ENCODE results near the gene OBP2A. TPM values are rescaled to one million over a fixed set of nuclear protein-coding genes. Genes with fewer than 3 reads are reported as not detected.
"Not testable (repeated sequence)": the region's sequence is repeated elsewhere in the genome, so short reads cannot be mapped to it uniquely, and the experiment has no call there.

Gene OBP2A
- total RNA-seq, 4 donors from 2014 or later = not detected

DNA sequence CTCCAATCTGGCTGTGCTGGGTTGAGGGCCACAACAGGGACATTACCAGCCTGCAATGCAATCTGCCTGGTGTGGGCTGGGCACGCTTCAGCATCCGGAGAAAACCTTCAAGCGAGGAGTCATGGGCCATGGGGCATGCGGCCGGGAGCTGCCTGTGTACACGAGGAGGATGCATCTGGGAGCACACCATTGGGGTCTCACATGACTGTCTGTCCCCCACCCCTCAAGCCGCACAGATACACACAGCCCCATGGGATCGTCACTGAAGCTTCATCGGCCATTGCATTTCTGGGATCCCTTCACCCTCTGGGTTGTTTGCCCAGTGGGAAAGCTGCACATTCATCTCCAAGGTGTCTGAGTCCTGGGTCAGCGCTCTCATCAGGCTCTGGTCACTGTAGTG, 14.8 kb upstream of the OBP2A start:
- H3K36me3 ChIP-seq = no peaks in the 10 kb centered on the region
- no peaks in the 10 kb centered on the region for H3K4me1 ChIP-seq
- H3K4me3 ChIP-seq = no peak overlapping the region
- TF ChIP-seq POLR2AphosphoS5 (IDR thresholded peaks at IDR 0.05) (no peak), POLR2A (IDR thresholded peaks at IDR 0.05) (no peak), EP300 (IDR thresholded peaks at IDR 0.05; ENCODE audit: low read depth) (no peak)
- TF ChIP-seq, protein P1, sequence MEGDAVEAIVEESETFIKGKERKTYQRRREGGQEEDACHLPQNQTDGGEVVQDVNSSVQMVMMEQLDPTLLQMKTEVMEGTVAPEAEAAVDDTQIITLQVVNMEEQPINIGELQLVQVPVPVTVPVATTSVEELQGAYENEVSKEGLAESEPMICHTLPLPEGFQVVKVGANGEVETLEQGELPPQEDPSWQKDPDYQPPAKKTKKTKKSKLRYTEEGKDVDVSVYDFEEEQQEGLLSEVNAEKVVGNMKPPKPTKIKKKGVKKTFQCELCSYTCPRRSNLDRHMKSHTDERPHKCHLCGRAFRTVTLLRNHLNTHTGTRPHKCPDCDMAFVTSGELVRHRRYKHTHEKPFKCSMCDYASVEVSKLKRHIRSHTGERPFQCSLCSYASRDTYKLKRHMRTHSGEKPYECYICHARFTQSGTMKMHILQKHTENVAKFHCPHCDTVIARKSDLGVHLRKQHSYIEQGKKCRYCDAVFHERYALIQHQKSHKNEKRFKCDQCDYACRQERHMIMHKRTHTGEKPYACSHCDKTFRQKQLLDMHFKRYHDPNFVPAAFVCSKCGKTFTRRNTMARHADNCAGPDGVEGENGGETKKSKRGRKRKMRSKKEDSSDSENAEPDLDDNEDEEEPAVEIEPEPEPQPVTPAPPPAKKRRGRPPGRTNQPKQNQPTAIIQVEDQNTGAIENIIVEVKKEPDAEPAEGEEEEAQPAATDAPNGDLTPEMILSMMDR (IDR thresholded peaks at IDR 0.05) = no peak
- 88% methylated on average over 10 of the region's 10 CpGs; no CpG with 5 or more reads in 1 of the 2 donors for WGBS, 2 donors (ENCODE audit: low coverage in 1 of 2)
- no peaks in the 10 kb centered on the region for H3K9me3 ChIP-seq
- intact Hi-C loops (cut with DNase I; ENCODE audit: low total_unique reads) (no loop called here), in situ Hi-C loops (cut with MboI; ENCODE audit: low pct_ligation_motif_present in 1 of 4, low pct_unique_long_range_greater_than_20kb in 1 of 4, low sequenced_read_pairs in 3 of 4) (no loop called here)
- no peaks in the 10 kb centered on the region for H3K27me3 ChIP-seq
- no peak overlapping the region for H3K27ac ChIP-seq
- no peak for DNase-seq

GRCh38 chr9:135533113-135533512, 12.8 kb upstream of the OBP2A start:
- H3K27ac ChIP-seq = no peak overlapping the region
- in situ Hi-C loops (cut with MboI; ENCODE audit: low pct_ligation_motif_present in 1 of 4, low pct_unique_long_range_greater_than_20kb in 1 of 4, low sequenced_read_pairs in 3 of 4) (no loop called here), intact Hi-C loops (cut with DNase I; ENCODE audit: low total_unique reads) (no loop called here)
- H3K4me3 ChIP-seq = no peak overlapping the region
- no peaks in the 10 kb centered on the region for H3K36me3 ChIP-seq
- no peaks in the 10 kb centered on the region for H3K9me3 ChIP-seq
- TF ChIP-seq, protein P1 (IDR thresholded peaks at IDR 0.05) = no peak
- TF ChIP-seq POLR2A (IDR thresholded peaks at IDR 0.05) = no peak
- TF ChIP-seq EP300 (IDR thresholded peaks at IDR 0.05; ENCODE audit: low read depth) = no peak
- no peak for TF ChIP-seq POLR2AphosphoS5 (IDR thresholded peaks at IDR 0.05)
- H3K27me3 ChIP-seq = no peaks in the 10 kb centered on the region
- H3K4me1 ChIP-seq = no peaks in the 10 kb centered on the region
- no peak for DNase-seq
- WGBS, 2 donors (ENCODE audit: low coverage in 1 of 2) = 80 to 95% methylated on average over 1 to 3 of the region's 3 CpGs

DNA sequence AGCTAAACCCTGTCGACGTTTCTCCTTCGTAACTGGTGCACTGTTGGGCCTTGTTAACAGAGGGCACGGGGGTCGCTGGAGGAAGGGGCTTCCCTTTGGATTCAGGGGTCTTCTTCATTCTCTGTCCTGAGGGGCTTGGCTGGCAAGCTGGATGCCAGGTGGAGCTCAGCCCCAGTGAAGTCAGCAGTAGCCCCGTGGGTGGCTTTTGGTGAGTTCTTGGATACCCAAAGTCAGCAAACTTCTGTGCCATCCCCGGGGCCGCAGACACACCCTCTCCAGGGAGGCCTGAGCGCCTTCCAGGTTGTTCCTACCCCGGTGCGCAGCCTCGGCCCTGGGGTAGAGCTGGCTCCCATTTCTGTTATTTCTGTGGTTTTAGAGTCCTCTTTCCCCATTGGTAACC, 12.3 kb upstream of the OBP2A start:
- in situ Hi-C loops (cut with MboI; ENCODE audit: low pct_ligation_motif_present in 1 of 4, low pct_unique_long_range_greater_than_20kb in 1 of 4, low sequenced_read_pairs in 3 of 4) = no loop called here
- 84 to 89% methylated on average over 6 to 12 of the region's 12 CpGs for WGBS, 2 donors (ENCODE audit: low coverage in 1 of 2)
- intact Hi-C loops (cut with DNase I; ENCODE audit: low total_unique reads) = no loop called here

DNA sequence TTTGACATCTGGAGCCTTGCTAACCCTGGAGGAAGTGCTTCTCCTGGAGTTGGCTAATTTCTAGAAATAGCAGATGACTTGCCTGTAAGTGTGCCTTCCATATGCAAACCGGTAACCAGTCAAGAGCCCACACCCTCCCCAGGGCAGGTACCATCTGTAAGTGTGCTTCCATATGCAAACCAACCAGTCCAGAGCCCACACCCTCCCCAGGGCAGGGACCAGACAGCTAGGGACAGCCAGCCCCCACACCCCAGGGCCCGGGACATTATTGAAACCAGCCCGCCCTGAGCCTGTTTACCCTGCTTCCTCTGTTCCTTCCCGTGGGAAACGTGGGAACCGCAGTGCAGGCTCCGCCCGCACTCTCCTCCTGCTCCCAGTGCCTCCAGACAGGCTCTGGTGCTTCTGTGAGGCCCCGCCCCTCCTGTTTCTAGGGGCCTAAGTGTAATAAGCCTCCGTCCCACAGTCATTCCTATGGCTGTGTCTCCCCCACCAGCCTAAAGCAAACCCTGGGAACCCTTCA, 11.7 kb upstream of the OBP2A start:
- H3K36me3 ChIP-seq; DNase-seq; H3K4me1 ChIP-seq; intact Hi-C loops (cut with DNase I; ENCODE audit: low total_unique reads); in situ Hi-C loops (cut with MboI; ENCODE audit: low pct_ligation_motif_present in 1 of 4, low pct_unique_long_range_greater_than_20kb in 1 of 4, low sequenced_read_pairs in 3 of 4); H3K9me3 ChIP-seq; H3K27me3 ChIP-seq; H3K27ac ChIP-seq; H3K4me3 ChIP-seq: not testable (repeated sequence)
- WGBS, 2 donors (ENCODE audit: low coverage in 1 of 2) = 32% methylated on average over 6 of the region's 10 CpGs; no CpG with 5 or more reads in 1 of the 2 donors

More for the DNA sequence above, 12.3 kb upstream of the OBP2A start:
- H3K27ac ChIP-seq = no peak overlapping the region
- no peaks in the 10 kb centered on the region for H3K9me3 ChIP-seq
- H3K27me3 ChIP-seq = no peaks in the 10 kb centered on the region
- no peak for DNase-seq
- no peaks in the 10 kb centered on the region for H3K36me3 ChIP-seq
- no peak overlapping the region for H3K4me3 ChIP-seq
- TF ChIP-seq POLR2AphosphoS5 (IDR thresholded peaks at IDR 0.05) = no peak
- no peak for TF ChIP-seq POLR2A (IDR thresholded peaks at IDR 0.05)
- no peaks in the 10 kb centered on the region for H3K4me1 ChIP-seq

- H3K36me3 ChIP-seq; H3K9me3 ChIP-seq; DNase-seq; H3K27me3 ChIP-seq; H3K4me3 ChIP-seq; H3K4me1 ChIP-seq; intact Hi-C loops (cut with DNase I; ENCODE audit: low total_unique reads); H3K27ac ChIP-seq; in situ Hi-C loops (cut with MboI; ENCODE audit: low pct_ligation_motif_present in 1 of 4, low pct_unique_long_range_greater_than_20kb in 1 of 4, low sequenced_read_pairs in 3 of 4): not testable (repeated sequence)
- 70% methylated on average over 4 of the region's 4 CpGs; no CpG with 5 or more reads in 1 of the 2 donors for WGBS, 2 donors (ENCODE audit: low coverage in 1 of 2)
Observed at GRCh38 chr9:135534826-135535225, 11.1 kb upstream of the OBP2A start.

GRCh38 chr9:135535631-135536030, 10.3 kb upstream of the OBP2A start:
- H3K27me3 ChIP-seq; H3K9me3 ChIP-seq; H3K4me3 ChIP-seq; H3K4me1 ChIP-seq; H3K27ac ChIP-seq; intact Hi-C loops (cut with DNase I; ENCODE audit: low total_unique reads); in situ Hi-C loops (cut with MboI; ENCODE audit: low pct_ligation_motif_present in 1 of 4, low pct_unique_long_range_greater_than_20kb in 1 of 4, low sequenced_read_pairs in 3 of 4); H3K36me3 ChIP-seq; DNase-seq: not testable (repeated sequence)
- WGBS, 2 donors (ENCODE audit: low coverage in 1 of 2) = 77% methylated on average over 10 of the region's 13 CpGs; no CpG with 5 or more reads in 1 of the 2 donors

Measured in transverse colon (tissue), 4 donors.